Neural crest cell (in vitro differentiated cells): ENCODE results near the gene CSRP2. TPM values are rescaled to one million over a fixed set of nuclear protein-coding genes. Genes with fewer than 3 reads are reported as not detected.

Experiments
- DNase-seq: peaks from one replicate; pipeline ENCODE4 v3.0.0; 2021; ENCODE audit warnings: low read depth, mixed read lengths, low spot score
- H3K27ac Mint-ChIP-seq: one replicate; pipeline ENCODE4 v1.8.0; 2021; ENCODE audit warnings: mild to moderate bottlenecking, mixed read lengths; ENCODE audit not compliant: unreplicated experiment
- H3K27me3 Mint-ChIP-seq: 2 replicates; pipeline ENCODE4 v1.8.0; 2021; ENCODE audit warnings: low read depth, mild to moderate bottlenecking, mixed read lengths
- H3K36me3 Mint-ChIP-seq: 2 replicates; pipeline ENCODE4 v1.8.0; 2021; ENCODE audit warnings: low read depth, mild to moderate bottlenecking, mixed read lengths
- H3K4me1 Mint-ChIP-seq: 2 replicates; pipeline ENCODE4 v1.8.0; 2021; ENCODE audit warnings: mixed read lengths
- H3K4me3 Mint-ChIP-seq: one replicate; pipeline ENCODE4 v1.8.0; 2021; ENCODE audit warnings: mild to moderate bottlenecking, mixed read lengths
- H3K9me3 Mint-ChIP-seq: 2 replicates; pipeline ENCODE4 v1.8.0; 2021; ENCODE audit warnings: mixed read lengths
- total RNA-seq: library from RNA; stranded (reverse); gene quantifications from 2 replicates; pipeline ENCODE4 v1.2.1, GENCODE V29; 2021
- TF ChIP-seq, protein P1 (sequence below): fragments of 200-600 bp; sonication (generic); conservative IDR thresholded peaks from 2 replicates; pipeline ENCODE4 v1.5.0; 2021; ENCODE audit warnings: antibody characterized with exemption, mild to moderate bottlenecking

The CSRP2 gene
- total RNA-seq, 1 donor from 2014 or later, result 80.8 TPM

GRCh38 chr12:76888775-76889174 is 10.0 kb upstream of the CSRP2 start:
- TF ChIP-seq, protein P1, sequence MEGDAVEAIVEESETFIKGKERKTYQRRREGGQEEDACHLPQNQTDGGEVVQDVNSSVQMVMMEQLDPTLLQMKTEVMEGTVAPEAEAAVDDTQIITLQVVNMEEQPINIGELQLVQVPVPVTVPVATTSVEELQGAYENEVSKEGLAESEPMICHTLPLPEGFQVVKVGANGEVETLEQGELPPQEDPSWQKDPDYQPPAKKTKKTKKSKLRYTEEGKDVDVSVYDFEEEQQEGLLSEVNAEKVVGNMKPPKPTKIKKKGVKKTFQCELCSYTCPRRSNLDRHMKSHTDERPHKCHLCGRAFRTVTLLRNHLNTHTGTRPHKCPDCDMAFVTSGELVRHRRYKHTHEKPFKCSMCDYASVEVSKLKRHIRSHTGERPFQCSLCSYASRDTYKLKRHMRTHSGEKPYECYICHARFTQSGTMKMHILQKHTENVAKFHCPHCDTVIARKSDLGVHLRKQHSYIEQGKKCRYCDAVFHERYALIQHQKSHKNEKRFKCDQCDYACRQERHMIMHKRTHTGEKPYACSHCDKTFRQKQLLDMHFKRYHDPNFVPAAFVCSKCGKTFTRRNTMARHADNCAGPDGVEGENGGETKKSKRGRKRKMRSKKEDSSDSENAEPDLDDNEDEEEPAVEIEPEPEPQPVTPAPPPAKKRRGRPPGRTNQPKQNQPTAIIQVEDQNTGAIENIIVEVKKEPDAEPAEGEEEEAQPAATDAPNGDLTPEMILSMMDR, result no peak
- H3K36me3 Mint-ChIP-seq, result no peaks in the 10 kb centered on the region

DNA sequence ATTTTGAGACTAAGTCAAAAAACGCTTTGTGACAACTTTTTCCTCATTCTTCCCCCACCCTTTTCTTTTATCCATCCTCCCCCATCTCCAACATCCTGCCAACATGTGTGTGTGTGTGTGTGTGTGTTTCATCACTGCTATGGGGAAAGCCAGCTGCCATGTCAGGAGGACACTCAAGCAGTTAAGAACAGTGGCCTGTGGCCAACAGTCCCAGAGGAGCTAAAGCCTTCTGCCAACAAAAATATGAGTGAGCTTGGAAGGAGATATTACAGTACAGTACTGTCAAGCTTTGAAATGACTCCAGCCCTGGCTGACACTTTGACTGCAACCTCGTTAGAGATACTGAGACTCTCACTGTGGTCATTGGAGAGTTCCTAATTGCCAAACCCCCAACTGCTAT is 5.0 kb upstream of the CSRP2 start:
- TF ChIP-seq, protein P1, result no peak
- DNase-seq, result no peak
- Mint-ChIP-seq H3K36me3 (no peaks in the 10 kb centered on the region), H3K4me3 (no peak overlapping the region), H3K27me3 (peaks cover 33% of the 10 kb centered on the region), H3K4me1 (peaks cover 15% of the 10 kb centered on the region), H3K9me3 (no peaks in the 10 kb centered on the region), H3K27ac (no peak overlapping the region)

More at GRCh38 chr12:76888775-76889174, 10.0 kb upstream of the CSRP2 start:
- Mint-ChIP-seq H3K27me3 (peaks cover 42% of the 10 kb centered on the region), H3K9me3 (no peaks in the 10 kb centered on the region), H3K4me3 (no peak overlapping the region), H3K4me1 (no peaks in the 10 kb centered on the region), H3K27ac (no peak overlapping the region)
- no peak for DNase-seq

DNA sequence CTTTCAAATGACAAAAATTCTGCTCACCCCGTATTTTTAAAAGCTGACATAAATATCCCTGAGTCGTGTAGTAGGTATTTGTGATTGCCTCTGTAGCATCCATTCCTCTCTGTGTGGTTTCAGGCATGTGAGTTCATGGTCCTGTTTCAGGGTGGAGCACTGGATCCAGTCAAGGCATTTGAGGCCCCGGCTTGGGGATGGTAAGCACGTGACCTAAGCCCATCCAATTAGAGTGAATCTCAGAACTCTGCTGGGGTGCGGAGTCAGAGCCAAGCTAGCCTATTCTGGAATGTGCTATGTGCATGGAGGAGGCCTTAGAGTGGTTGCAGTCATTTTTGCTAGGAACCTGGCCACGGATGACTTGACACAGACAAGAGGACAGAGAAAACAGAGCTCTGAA is 4.3 kb upstream of the CSRP2 start:
- H3K4me1 Mint-ChIP-seq, result peaks cover 15% of the 10 kb centered on the region
- peaks cover 35% of the 10 kb centered on the region for H3K27me3 Mint-ChIP-seq
- H3K9me3 Mint-ChIP-seq, result no peaks in the 10 kb centered on the region
- H3K4me3 Mint-ChIP-seq, result no peak overlapping the region
- TF ChIP-seq, protein P1, result no peak
- no peaks in the 10 kb centered on the region for H3K36me3 Mint-ChIP-seq
- H3K27ac Mint-ChIP-seq, result no peak overlapping the region
- no peak for DNase-seq

- TF ChIP-seq, protein P1, result no peak
- no peaks in the 10 kb centered on the region for H3K9me3 Mint-ChIP-seq
- H3K4me3 Mint-ChIP-seq, result peak overlapping the region; percentile 39
- no peak overlapping the region for H3K27ac Mint-ChIP-seq
- H3K27me3 Mint-ChIP-seq, result peaks cover 42% of the 10 kb centered on the region
- no peaks in the 10 kb centered on the region for H3K36me3 Mint-ChIP-seq
- peaks cover 19% of the 10 kb centered on the region for H3K4me1 Mint-ChIP-seq
- no peak for DNase-seq
Observed at GRCh38 chr12:76882367-76882766, 3.5 kb upstream of the CSRP2 start.

GRCh38 chr12:76881142-76881541 is 2.3 kb upstream of the CSRP2 start:
- TF ChIP-seq, protein P1, result no peak
- Mint-ChIP-seq H3K9me3 (no peaks in the 10 kb centered on the region), H3K4me1 (peaks cover 24% of the 10 kb centered on the region), H3K36me3 (no peaks in the 10 kb centered on the region), H3K27me3 (peaks cover 40% of the 10 kb centered on the region), H3K4me3 (peak overlapping the region; percentile 60), H3K27ac (no peak overlapping the region)
- DNase-seq, result no peak
